Astrocyte (in vitro differentiated cells and primary cell): ENCODE results near the gene MYOD1. TPM values are rescaled to one million over a fixed set of nuclear protein-coding genes. Genes with fewer than 3 reads are reported as not detected.
A peak's percentile ranks its signal among the peaks of the same experiment; 100 is the strongest.

Source experiments
- DNase-seq: peaks from one replicate; pipeline ENCODE4 v3.0.0-alpha.2; 2010; ENCODE audit warnings: low read depth
- FAIRE-seq: peaks from 2 replicates; lab custom pipeline; 2011; peaks lifted over from hg19 to GRCh38; lab: Jason Lieb, UNC
- H2AFZ ChIP-seq: 2 replicates; pipeline ENCODE4 v1.6.0; 2012; ENCODE audit warnings: low read depth, low read length, inconsistent platforms
- H3K27ac ChIP-seq: 2 replicates; pipeline ENCODE4 v1.5.1; 2011; ENCODE audit warnings: low read depth, low read length, inconsistent platforms
- H3K27me3 ChIP-seq: 2 replicates; pipeline ENCODE4 v1.6.0; 2011; ENCODE audit warnings: low read length, inconsistent platforms; ENCODE audit not compliant: insufficient read depth
- H3K36me3 ChIP-seq: 2 replicates; pipeline ENCODE4 v1.5.1; 2011; ENCODE audit warnings: low read length, inconsistent platforms; ENCODE audit not compliant: insufficient read depth
- H3K4me1 ChIP-seq: 2 replicates; pipeline ENCODE4 v1.5.1; 2011; ENCODE audit warnings: low read length, inconsistent platforms; ENCODE audit not compliant: insufficient read depth
- H3K4me2 ChIP-seq: 2 replicates; pipeline ENCODE4 v1.6.0; 2012; ENCODE audit warnings: low read length, inconsistent platforms
- H3K4me3 ChIP-seq: 2 replicates; pipeline ENCODE4 v1.5.1; 2011; ENCODE audit warnings: low read depth, mild to moderate bottlenecking, low read length, inconsistent platforms; ENCODE audit not compliant: insufficient read depth
- H3K79me2 ChIP-seq: 2 replicates; pipeline ENCODE4 v1.6.0; 2012; ENCODE audit warnings: mild to moderate bottlenecking, low read length, inconsistent platforms; ENCODE audit not compliant: insufficient read depth
- H3K9ac ChIP-seq: 2 replicates; pipeline ENCODE4 v1.6.0; 2012; ENCODE audit warnings: mild to moderate bottlenecking, low read length, inconsistent platforms
- H3K9me3 ChIP-seq: 2 replicates; pipeline ENCODE4 v1.5.1; 2012; ENCODE audit warnings: low read depth, mild to moderate bottlenecking, low read length, inconsistent platforms; ENCODE audit not compliant: insufficient read depth
- H4K20me1 ChIP-seq: 2 replicates; pipeline ENCODE4 v1.6.0; 2012; ENCODE audit warnings: low read length, inconsistent platforms; ENCODE audit not compliant: insufficient read depth
- H3K27ac Mint-ChIP-seq: one replicate; pipeline ENCODE4 v1.8.0; 2021; ENCODE audit warnings: mild to moderate bottlenecking, mixed read lengths; ENCODE audit not compliant: unreplicated experiment
- H3K27me3 Mint-ChIP-seq: one replicate; pipeline ENCODE4 v1.8.0; 2021; ENCODE audit warnings: low read depth, mixed read lengths; ENCODE audit not compliant: unreplicated experiment
- H3K36me3 Mint-ChIP-seq: one replicate; pipeline ENCODE4 v1.8.0; 2021; ENCODE audit warnings: low read depth, mixed read lengths; ENCODE audit not compliant: unreplicated experiment
- H3K4me1 Mint-ChIP-seq: one replicate; pipeline ENCODE4 v1.8.0; 2021; ENCODE audit warnings: low read depth, mixed read lengths; ENCODE audit not compliant: unreplicated experiment
- H3K4me3 Mint-ChIP-seq: one replicate; pipeline ENCODE4 v1.8.0; 2021; ENCODE audit warnings: mild to moderate bottlenecking, moderate library complexity, mixed read lengths; ENCODE audit not compliant: unreplicated experiment
- H3K9me3 Mint-ChIP-seq: one replicate; pipeline ENCODE4 v1.8.0; 2021; ENCODE audit warnings: mild to moderate bottlenecking, mixed read lengths; ENCODE audit not compliant: unreplicated experiment
- EZH2 ChIP-seq: IDR thresholded peaks from 2 replicates; pipeline ENCODE4 v1.6.1; 2012; ENCODE audit warnings: mild to moderate bottlenecking, low read length, inconsistent platforms; ENCODE audit not compliant: insufficient read depth
- total RNA-seq: library from RNA; stranded (reverse); gene quantifications from 2 replicates; pipeline ENCODE4 v1.2.1, GENCODE V29; 2021
- TF ChIP-seq, protein P1 (sequence below): IDR thresholded peaks from 2 replicates; pipeline ENCODE4 v1.5.1; 2011; ENCODE audit warnings: low read depth, mild to moderate bottlenecking, inconsistent platforms, low read length, moderate library complexity; ENCODE audit not compliant: insufficient read depth

Gene MYOD1
- total RNA-seq, 1 donor from 2014 or later, result not detected

DNA sequence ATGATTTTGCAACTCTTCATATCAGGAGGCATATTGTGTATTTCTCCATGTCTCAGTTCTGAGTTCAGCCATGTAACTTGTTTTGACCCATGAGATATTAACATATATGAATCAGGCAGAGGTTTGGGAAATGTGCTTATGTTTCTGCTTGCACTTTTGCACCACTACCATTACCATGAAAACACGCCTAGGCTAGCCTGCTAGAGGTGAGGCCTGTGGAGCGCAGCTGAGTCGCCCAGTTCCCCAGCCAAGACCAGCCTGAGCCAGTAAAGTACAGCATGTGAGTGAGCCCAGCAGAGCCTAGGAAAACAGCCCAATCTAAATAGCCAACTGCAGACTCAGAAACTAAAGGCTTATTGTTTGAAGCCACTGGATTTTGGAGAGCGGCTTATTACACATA is 18.4 kb upstream of the MYOD1 start:
- FAIRE-seq, result no peak
- peaks cover 33% of the 10 kb centered on the region for H3K27me3 Mint-ChIP-seq
- H3K36me3 Mint-ChIP-seq, result no peaks in the 10 kb centered on the region

DNA sequence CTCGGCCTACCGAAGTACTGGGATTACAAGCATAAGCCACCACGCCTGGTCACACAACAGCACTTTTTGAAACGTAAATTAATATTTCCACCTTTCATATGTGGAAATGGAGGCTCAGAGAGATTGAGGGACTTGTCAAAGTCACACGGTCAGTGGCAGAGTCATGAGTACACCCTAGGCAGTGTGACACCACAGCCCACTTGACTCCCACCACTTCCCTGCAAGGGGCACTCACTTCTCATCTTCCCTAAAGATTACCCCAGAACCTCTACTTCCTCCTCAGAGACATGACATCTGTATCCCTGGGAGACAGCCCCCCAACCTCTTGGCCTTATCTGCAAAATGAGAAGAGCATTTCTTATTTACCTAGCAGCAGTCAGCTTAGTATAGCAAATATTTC is 16.5 kb upstream of the MYOD1 start:
- TF ChIP-seq, protein P1, sequence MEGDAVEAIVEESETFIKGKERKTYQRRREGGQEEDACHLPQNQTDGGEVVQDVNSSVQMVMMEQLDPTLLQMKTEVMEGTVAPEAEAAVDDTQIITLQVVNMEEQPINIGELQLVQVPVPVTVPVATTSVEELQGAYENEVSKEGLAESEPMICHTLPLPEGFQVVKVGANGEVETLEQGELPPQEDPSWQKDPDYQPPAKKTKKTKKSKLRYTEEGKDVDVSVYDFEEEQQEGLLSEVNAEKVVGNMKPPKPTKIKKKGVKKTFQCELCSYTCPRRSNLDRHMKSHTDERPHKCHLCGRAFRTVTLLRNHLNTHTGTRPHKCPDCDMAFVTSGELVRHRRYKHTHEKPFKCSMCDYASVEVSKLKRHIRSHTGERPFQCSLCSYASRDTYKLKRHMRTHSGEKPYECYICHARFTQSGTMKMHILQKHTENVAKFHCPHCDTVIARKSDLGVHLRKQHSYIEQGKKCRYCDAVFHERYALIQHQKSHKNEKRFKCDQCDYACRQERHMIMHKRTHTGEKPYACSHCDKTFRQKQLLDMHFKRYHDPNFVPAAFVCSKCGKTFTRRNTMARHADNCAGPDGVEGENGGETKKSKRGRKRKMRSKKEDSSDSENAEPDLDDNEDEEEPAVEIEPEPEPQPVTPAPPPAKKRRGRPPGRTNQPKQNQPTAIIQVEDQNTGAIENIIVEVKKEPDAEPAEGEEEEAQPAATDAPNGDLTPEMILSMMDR, result no peak
- no peak for TF ChIP-seq EZH2
- no peak overlapping the region for H3K9ac ChIP-seq
- H3K4me3 Mint-ChIP-seq, result no peak overlapping the region
- no peak overlapping the region for H3K4me2 ChIP-seq
- no peaks in the 10 kb centered on the region for H3K36me3 ChIP-seq
- no peaks in the 10 kb centered on the region for H3K9me3 ChIP-seq
- peaks cover 3% of the 10 kb centered on the region for H3K27me3 ChIP-seq
- H3K4me3 ChIP-seq, result no peak overlapping the region
- no peaks in the 10 kb centered on the region for H3K79me2 ChIP-seq
- peaks cover 18% of the 10 kb centered on the region for H3K27me3 Mint-ChIP-seq
- H3K4me1 ChIP-seq, result no peaks in the 10 kb centered on the region
- peaks cover 2% of the 10 kb centered on the region for H3K4me1 Mint-ChIP-seq
- no peak overlapping the region for H3K27ac Mint-ChIP-seq
- peaks cover 11% of the 10 kb centered on the region for H3K9me3 Mint-ChIP-seq
- no peak overlapping the region for H3K27ac ChIP-seq
- no peak overlapping the region for H2AFZ ChIP-seq
- H4K20me1 ChIP-seq, result no peaks in the 10 kb centered on the region
- DNase-seq (no peak), FAIRE-seq (no peak)
- H3K36me3 Mint-ChIP-seq, result no peaks in the 10 kb centered on the region

More for the DNA sequence above, 18.4 kb upstream of the MYOD1 start:
- H3K4me3 Mint-ChIP-seq, result no peak overlapping the region
- no peak overlapping the region for H3K4me2 ChIP-seq
- H3K9me3 ChIP-seq, result no peaks in the 10 kb centered on the region
- no peak overlapping the region for H3K27ac ChIP-seq
- H4K20me1 ChIP-seq, result no peaks in the 10 kb centered on the region
- DNase-seq, result no peak
- H3K36me3 ChIP-seq, result no peaks in the 10 kb centered on the region
- peaks cover 6% of the 10 kb centered on the region for H3K27me3 ChIP-seq
- H3K27ac Mint-ChIP-seq, result no peak overlapping the region
- no peak for TF ChIP-seq EZH2
- TF ChIP-seq, protein P1, result no peak
- no peaks in the 10 kb centered on the region for H3K4me1 ChIP-seq
- H3K79me2 ChIP-seq, result no peaks in the 10 kb centered on the region
- H3K9ac ChIP-seq, result no peak overlapping the region
- H3K4me3 ChIP-seq, result no peak overlapping the region
- peaks cover 13% of the 10 kb centered on the region for H3K9me3 Mint-ChIP-seq
- H3K4me1 Mint-ChIP-seq, result peaks cover 2% of the 10 kb centered on the region
- no peak overlapping the region for H2AFZ ChIP-seq

DNA sequence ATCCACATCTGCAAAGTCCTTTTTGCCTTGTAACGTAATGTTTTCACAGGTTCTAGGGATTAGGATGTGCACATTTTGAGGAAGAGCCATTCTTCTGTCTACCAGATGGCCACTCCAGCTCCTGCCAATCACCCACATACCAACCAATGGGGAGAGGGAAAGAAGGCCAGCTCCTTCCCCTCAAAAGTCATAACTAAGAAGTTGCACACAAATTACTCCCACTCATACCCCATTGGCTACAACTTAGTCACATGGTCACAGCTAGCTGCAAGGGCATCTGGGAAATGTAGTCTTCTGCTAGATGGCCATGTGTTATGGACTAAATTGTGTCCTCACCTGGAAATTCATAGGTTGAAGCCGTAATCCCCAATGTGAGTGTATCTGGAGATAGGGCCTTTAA is 15.4 kb upstream of the MYOD1 start:
- H3K4me1 Mint-ChIP-seq, result peaks cover 2% of the 10 kb centered on the region
- no peaks in the 10 kb centered on the region for H4K20me1 ChIP-seq
- H3K4me3 ChIP-seq, result no peak overlapping the region
- H2AFZ ChIP-seq, result no peak overlapping the region
- H3K27ac Mint-ChIP-seq, result no peak overlapping the region
- H3K36me3 Mint-ChIP-seq, result no peaks in the 10 kb centered on the region
- no peaks in the 10 kb centered on the region for H3K79me2 ChIP-seq
- H3K36me3 ChIP-seq, result no peaks in the 10 kb centered on the region
- H3K27ac ChIP-seq, result no peak overlapping the region
- no peak for TF ChIP-seq EZH2
- TF ChIP-seq, protein P1, result no peak
- no peak for FAIRE-seq
- no peak overlapping the region for H3K4me3 Mint-ChIP-seq
- peaks cover 11% of the 10 kb centered on the region for H3K9me3 Mint-ChIP-seq
- peak; percentile 18 for DNase-seq
- H3K4me2 ChIP-seq, result no peak overlapping the region
- peaks cover 16% of the 10 kb centered on the region for H3K27me3 Mint-ChIP-seq
- H3K9me3 ChIP-seq, result no peaks in the 10 kb centered on the region
- H3K27me3 ChIP-seq, result peaks cover 3% of the 10 kb centered on the region
- no peak overlapping the region for H3K9ac ChIP-seq
- H3K4me1 ChIP-seq, result no peaks in the 10 kb centered on the region
